Caco-2 (cell line): ENCODE measurements around the gene GPS2. TPM values are rescaled to one million over a fixed set of nuclear protein-coding genes. Genes with fewer than 3 reads are reported as not detected.
A peak's percentile ranks its signal among the peaks of the same experiment; 100 is the strongest.

Experiments
- BruUV-seq: library from RNA; stranded (reverse); fragments of 400-500 nt; replicated peaks from 2 replicates; lab custom pipeline; 2021; lab: Mats Ljungman, UMichigan
- CTCF ChIA-PET: fragments of 300-600 bp; sonication (Branson Sonifier 250); formaldehyde crosslinking; loops from one replicate; lab custom pipeline; 2022; ENCODE audit warnings: antibody characterized with exemption; lab: Charles Lee
- POLR2A ChIA-PET: fragments of 300-600 bp; sonication (Branson Sonifier 250); formaldehyde crosslinking; loops from one replicate; lab custom pipeline; 2022; ENCODE audit warnings: antibody characterized with exemption; lab: Charles Lee
- DNase-seq, 2 experiments: peaks; one replicate each; pipeline versions ENCODE4 v3.0.0 to v3.0.0-alpha.2; 2020 to 2022
- H3K27me3 ChIP-seq: replicated peaks from 2 replicates; pipeline ENCODE4 v1.6.0; 2011; ENCODE audit warnings: low read length; ENCODE audit not compliant: control insufficient read depth, insufficient read depth
- H3K36me3 ChIP-seq: 2 replicates; pipeline ENCODE4 v1.5.1; 2011; ENCODE audit warnings: low read length; ENCODE audit not compliant: control insufficient read depth, insufficient read depth
- H3K4me1 ChIP-seq: fragments of 250-450 bp; sonication (Bioruptor Pico); 2 replicates; pipeline ENCODE4 v1.5.1; 2020; ENCODE audit warnings: mild to moderate bottlenecking
- H3K4me3 ChIP-seq: 2 replicates; pipeline ENCODE4 v1.5.1; 2011; ENCODE audit warnings: low read depth, mild to moderate bottlenecking, control low read depth, low read length
- H3K9me3 ChIP-seq: fragments of 250-450 bp; sonication (Bioruptor Pico); 2 replicates; pipeline ENCODE4 v1.5.1; 2020; ENCODE audit warnings: mild to moderate bottlenecking, moderate library complexity
- H3K27ac Mint-ChIP-seq: one replicate; pipeline ENCODE4 v1.8.0; 2022; ENCODE audit warnings: mixed read lengths; ENCODE audit not compliant: unreplicated experiment
- H3K27me3 Mint-ChIP-seq: one replicate; pipeline ENCODE4 v1.8.0; 2022; ENCODE audit warnings: mixed read lengths; ENCODE audit not compliant: insufficient read depth, unreplicated experiment
- H3K36me3 Mint-ChIP-seq: one replicate; pipeline ENCODE4 v1.8.0; 2022; ENCODE audit warnings: mild to moderate bottlenecking, mixed read lengths; ENCODE audit not compliant: insufficient read depth, unreplicated experiment
- H3K4me1 Mint-ChIP-seq: one replicate; pipeline ENCODE4 v1.8.0; 2022; ENCODE audit warnings: low read depth, mixed read lengths; ENCODE audit not compliant: unreplicated experiment
- H3K4me3 Mint-ChIP-seq: one replicate; pipeline ENCODE4 v1.8.0; 2022; ENCODE audit warnings: mild to moderate bottlenecking, moderate library complexity, mixed read lengths; ENCODE audit not compliant: unreplicated experiment
- H3K9me3 Mint-ChIP-seq: one replicate; pipeline ENCODE4 v1.8.0; 2022; ENCODE audit warnings: mixed read lengths; ENCODE audit not compliant: unreplicated experiment
- CTCF ChIP-seq, 2 experiments: fragments of 200-600 bp in 1 of 2; IDR thresholded peaks; 1 replicate in 1 of 2; 2 replicates in 1 of 2; pipeline versions ENCODE4 v1.5.1 to v1.8.0; 2011 to 2022; ENCODE audit warnings: antibody characterized with exemption in 1 of 2, control low read depth in 1 of 2, inconsistent platforms in 1 of 2, low read depth in 1 of 2, low read length in 1 of 2, mild to moderate bottlenecking in 1 of 2, moderate library complexity in 1 of 2; ENCODE audit not compliant: insufficient read depth in 1 of 2, severe bottlenecking in 1 of 2, unreplicated experiment in 1 of 2
- intact Hi-C: fragments of 100-400 bp; cut with micrococcal nuclease; formaldehyde crosslinking; loops from one replicate; pipeline ENCODE4 v1.10.0; 2022; ENCODE audit not compliant: unreplicated experiment
- total RNA-seq: library from RNA; stranded (reverse); gene quantifications from 2 replicates; pipeline ENCODE4 v1.2.3, GENCODE V29; 2022

GPS2 gene
- total RNA-seq, 1 experiment from 2014 or later, result 39.2 TPM

- TF ChIP-seq CTCF (IDR thresholded peaks at IDR 0.05; ENCODE audit: insufficient read depth in 1 of 2, low read depth in 1 of 2, low read length in 1 of 2, severe bottlenecking in 1 of 2, unreplicated experiment in 1 of 2), result peak; percentile 59 to 68
- no peaks in the 10 kb centered on the region for H3K9me3 Mint-ChIP-seq
- peak overlapping the region; percentile 85 for H3K4me3 Mint-ChIP-seq
- H3K4me1 Mint-ChIP-seq, result peaks cover 8% of the 10 kb centered on the region
- intact Hi-C loops, result loop anchor here (1.0 kb wide), 2 partner anchors 14 to 65 kb away; partner anchors contain the start of gene YBX2
- POLR2A ChIA-PET, result interaction anchor here (0.8 to 1.5 kb wide), 3 partner anchors 11 to 124 kb away, joined by 3 to 5 read pairs (median 3); partner anchors contain the start of gene TMEM256
- H3K4me1 ChIP-seq, result peaks cover 3% of the 10 kb centered on the region; the same call in 1 of the 2 replicates
- H3K4me3 ChIP-seq, result peak overlapping the region; percentile 38
- no peaks in the 10 kb centered on the region for H3K9me3 ChIP-seq
- no peaks in the 10 kb centered on the region for H3K36me3 ChIP-seq
- BruUV-seq, result no TSS peak
- H3K27me3 Mint-ChIP-seq, result no peaks in the 10 kb centered on the region
- peaks cover 5% of the 10 kb centered on the region for H3K36me3 Mint-ChIP-seq
- CTCF ChIA-PET, result interaction anchor here (0.7 to 1.8 kb wide), 5 partner anchors 11 to 370 kb away, joined by 3 to 20 read pairs (median 6); partner anchors contain the start of gene ATP1B2
- DNase-seq, result peak; percentile 67 to 81
- H3K27me3 ChIP-seq, result no peaks in the 10 kb centered on the region
- H3K27ac Mint-ChIP-seq, result peak overlapping the region; percentile 85
Measured at GRCh38 chr17:7280519-7281073, 34.6 kb downstream of the GPS2 start.

GRCh38 chr17:7279448-7279847 is 35.7 kb downstream of the GPS2 start:
- peaks cover 5% of the 10 kb centered on the region for H3K36me3 Mint-ChIP-seq

GRCh38 chr17:7266784-7267183 is 48.4 kb downstream of the GPS2 start:
- H3K4me3 Mint-ChIP-seq, result no peak overlapping the region
- no peaks in the 10 kb centered on the region for H3K27me3 Mint-ChIP-seq
- H3K27me3 ChIP-seq, result no peaks in the 10 kb centered on the region
- H3K4me1 Mint-ChIP-seq, result peaks cover 9% of the 10 kb centered on the region
- POLR2A ChIA-PET, result no interaction called here
- no TSS peak for BruUV-seq
- no peak overlapping the region for H3K4me3 ChIP-seq
- no peak for DNase-seq
- CTCF ChIA-PET, result interaction anchor here (0.8 kb wide), 1 partner anchor 221 kb away, joined by 3 read pairs; no protein-coding TSS in a partner anchor
- H3K9me3 ChIP-seq, result no peaks in the 10 kb centered on the region
- peaks cover 21% of the 10 kb centered on the region for H3K36me3 Mint-ChIP-seq
- no peak overlapping the region for H3K27ac Mint-ChIP-seq
- H3K9me3 Mint-ChIP-seq, result no peaks in the 10 kb centered on the region
- peaks cover 5% of the 10 kb centered on the region; the same call in 1 of the 2 replicates for H3K4me1 ChIP-seq
- H3K36me3 ChIP-seq, result no peaks in the 10 kb centered on the region
- no peak for TF ChIP-seq CTCF (IDR thresholded peaks at IDR 0.05; ENCODE audit: insufficient read depth in 1 of 2, low read depth in 1 of 2, low read length in 1 of 2, severe bottlenecking in 1 of 2, unreplicated experiment in 1 of 2)
- intact Hi-C loops, result no loop called here

More at GRCh38 chr17:7279448-7279847, 35.7 kb downstream of the GPS2 start:
- ChIA-PET POLR2A (no interaction called here), CTCF (no interaction called here)
- DNase-seq, result no peak
- no peaks in the 10 kb centered on the region for H3K9me3 ChIP-seq
- no peaks in the 10 kb centered on the region for H3K27me3 Mint-ChIP-seq
- no peaks in the 10 kb centered on the region for H3K9me3 Mint-ChIP-seq
- BruUV-seq, result no TSS peak
- peaks cover 3% of the 10 kb centered on the region; the same call in 1 of the 2 replicates for H3K4me1 ChIP-seq
- intact Hi-C loops, result no loop called here
- H3K4me1 Mint-ChIP-seq, result peaks cover 8% of the 10 kb centered on the region
- H3K27ac Mint-ChIP-seq, result no peak overlapping the region
- no peak for TF ChIP-seq CTCF (IDR thresholded peaks at IDR 0.05; ENCODE audit: insufficient read depth in 1 of 2, low read depth in 1 of 2, low read length in 1 of 2, severe bottlenecking in 1 of 2, unreplicated experiment in 1 of 2)
- no peak overlapping the region for H3K4me3 ChIP-seq
- H3K4me3 Mint-ChIP-seq, result no peak overlapping the region
- H3K27me3 ChIP-seq, result no peaks in the 10 kb centered on the region
- no peaks in the 10 kb centered on the region for H3K36me3 ChIP-seq
